IPS-18c (cell line): Measurements from ENCODE around the gene DNAH12.

Experiments
- H3K4me3 ChIP-seq: 2 replicates; pipeline ENCODE4 v1.7.0; 2013; ENCODE audit warnings: low read depth, mild to moderate bottlenecking, low read length, moderate library complexity; ENCODE audit not compliant: insufficient read depth
- H3K9me3 ChIP-seq: one replicate; pipeline ENCODE4 v1.6.1; 2013; ENCODE audit warnings: mild to moderate bottlenecking, low read length, moderate library complexity; ENCODE audit not compliant: control insufficient read depth, insufficient read depth

DNAH12 gene

GRCh38 chr3:57288403-57288802, 255.7 kb downstream of the DNAH12 start:
- Histone ChIP-seq H3K4me3 (no peak overlapping the region), H3K9me3 (no peaks in the 10 kb centered on the region)

GRCh38 chr3:57287205-57287604, 256.9 kb downstream of the DNAH12 start:
- H3K9me3 ChIP-seq, result no peaks in the 10 kb centered on the region
- H3K4me3 ChIP-seq, result no peak overlapping the region

DNA sequence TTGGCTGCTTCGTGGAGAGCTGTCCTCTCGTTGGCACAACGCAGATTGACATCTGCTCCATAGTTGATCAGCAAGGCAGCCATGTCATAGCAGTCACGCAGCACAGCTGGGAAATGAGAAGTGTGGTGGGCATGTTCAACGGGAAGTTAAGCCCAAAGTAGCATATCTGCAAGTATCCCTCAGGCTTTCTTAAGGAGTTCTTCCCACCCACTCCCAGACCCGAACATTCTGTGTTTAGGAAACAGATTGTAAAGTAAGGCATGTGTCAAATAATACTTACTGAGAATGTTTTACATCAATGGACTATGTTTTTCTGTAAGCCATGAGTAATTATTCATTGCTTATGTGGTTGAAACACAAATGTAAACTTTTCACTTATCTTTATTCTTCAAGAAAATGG, 260.8 kb downstream of the DNAH12 start:
- H3K4me3 ChIP-seq, result no peak overlapping the region
- peaks cover 2% of the 10 kb centered on the region for H3K9me3 ChIP-seq

DNA sequence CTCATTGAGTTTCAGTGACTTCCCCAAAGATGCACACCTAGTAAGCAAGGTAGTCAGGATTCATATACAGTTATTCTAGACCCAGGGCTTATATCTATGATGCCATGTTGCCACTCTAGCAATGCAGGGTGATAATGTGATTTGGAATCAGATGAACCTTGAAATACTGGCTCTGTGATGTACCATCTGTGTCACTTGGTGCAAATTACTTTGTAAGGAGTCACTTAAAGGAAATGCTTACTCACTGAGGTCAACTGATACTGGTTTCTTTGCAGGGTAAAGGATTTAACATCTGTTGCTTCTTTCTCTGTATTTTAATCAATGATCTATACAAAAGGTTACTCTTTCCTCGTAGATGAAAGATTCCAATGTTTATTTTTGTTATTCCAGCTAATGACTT, 262.4 kb downstream of the DNAH12 start:
- peaks cover 2% of the 10 kb centered on the region for H3K9me3 ChIP-seq
- H3K4me3 ChIP-seq, result no peak overlapping the region

- Histone ChIP-seq H3K4me3 (no peak overlapping the region; the same call in 1 of the 2 replicates), H3K9me3 (peaks cover 2% of the 10 kb centered on the region)
Observed at GRCh38 chr3:57279685-57280084, 264.5 kb downstream of the DNAH12 start.

GRCh38 chr3:57278237-57278636, 265.9 kb downstream of the DNAH12 start:
- Histone ChIP-seq H3K9me3 (peaks cover 2% of the 10 kb centered on the region), H3K4me3 (no peak overlapping the region)

- Histone ChIP-seq H3K9me3 (peaks cover 2% of the 10 kb centered on the region), H3K4me3 (no peak overlapping the region)
Observed at GRCh38 chr3:57275393-57275792, 268.8 kb downstream of the DNAH12 start.

DNA sequence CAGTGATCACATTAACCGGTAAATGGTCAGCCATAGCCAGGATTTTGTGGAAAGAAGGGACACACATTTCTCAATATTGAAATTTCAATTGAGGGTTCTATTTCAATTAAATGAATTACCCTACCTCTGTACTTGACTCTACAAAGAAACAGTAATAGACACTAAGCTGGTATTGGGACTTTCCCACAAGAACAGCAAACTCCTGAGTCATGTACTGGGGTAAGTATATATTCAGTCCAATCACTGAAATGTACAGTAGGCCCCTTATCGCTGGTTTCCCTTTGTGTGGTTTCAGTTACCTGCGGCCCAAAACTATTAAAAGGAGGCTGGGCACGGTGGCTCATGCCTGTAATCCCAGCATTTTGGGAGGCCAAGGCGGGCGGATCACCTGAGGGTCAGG, 269.3 kb downstream of the DNAH12 start:
- Histone ChIP-seq H3K4me3 (no peak overlapping the region), H3K9me3 (peaks cover 2% of the 10 kb centered on the region)

DNA sequence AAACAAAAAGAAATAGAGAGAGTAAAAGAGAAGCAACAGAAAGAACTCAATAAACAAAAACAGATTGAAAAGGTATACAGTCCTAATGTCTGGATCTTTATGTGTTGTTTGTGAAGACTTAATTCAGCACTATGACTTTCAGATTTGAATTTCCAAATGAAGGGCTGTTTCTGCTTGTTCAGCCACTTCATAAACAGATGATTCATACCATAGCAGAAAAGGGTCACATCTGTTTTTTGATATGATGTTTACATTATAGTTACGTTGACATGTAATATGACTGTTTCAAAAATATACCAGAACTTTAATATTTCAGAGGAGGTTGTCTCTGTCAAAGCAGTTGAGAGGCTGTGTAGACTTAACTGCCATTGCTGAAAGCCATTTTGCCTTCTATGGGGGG, 275.7 kb downstream of the DNAH12 start:
- Histone ChIP-seq H3K9me3 (no peaks in the 10 kb centered on the region), H3K4me3 (no peak overlapping the region)

DNA sequence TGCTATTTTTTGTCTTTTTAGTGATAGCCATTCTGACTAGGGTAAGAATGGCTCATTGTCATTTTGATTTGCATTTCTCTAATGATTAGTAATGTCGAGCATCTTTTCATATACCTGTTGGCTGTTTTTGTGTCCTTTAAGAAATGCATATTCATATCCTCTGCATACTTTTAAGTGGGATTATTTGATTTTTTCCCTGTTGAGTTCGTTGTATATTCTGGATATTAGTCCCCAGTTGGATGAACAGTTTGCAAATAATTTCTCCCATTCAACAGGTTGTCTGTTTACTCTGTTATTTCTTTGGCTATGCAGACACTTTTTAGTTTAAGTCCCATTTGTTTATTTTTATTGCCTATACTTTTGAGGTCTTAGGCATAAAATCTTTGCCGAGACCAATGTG, 282.2 kb downstream of the DNAH12 start:
- no peak overlapping the region for H3K4me3 ChIP-seq

GRCh38 chr3:57261119-57261518, 283.0 kb downstream of the DNAH12 start:
- H3K4me3 ChIP-seq, result no peak overlapping the region
- H3K9me3 ChIP-seq, result no peaks in the 10 kb centered on the region

More for the DNA sequence above, 282.2 kb downstream of the DNAH12 start:
- no peaks in the 10 kb centered on the region for H3K9me3 ChIP-seq

- Histone ChIP-seq H3K9me3 (no peaks in the 10 kb centered on the region), H3K4me3 (no peak overlapping the region)
Observed at GRCh38 chr3:57257678-57258077, 286.5 kb downstream of the DNAH12 start.

DNA sequence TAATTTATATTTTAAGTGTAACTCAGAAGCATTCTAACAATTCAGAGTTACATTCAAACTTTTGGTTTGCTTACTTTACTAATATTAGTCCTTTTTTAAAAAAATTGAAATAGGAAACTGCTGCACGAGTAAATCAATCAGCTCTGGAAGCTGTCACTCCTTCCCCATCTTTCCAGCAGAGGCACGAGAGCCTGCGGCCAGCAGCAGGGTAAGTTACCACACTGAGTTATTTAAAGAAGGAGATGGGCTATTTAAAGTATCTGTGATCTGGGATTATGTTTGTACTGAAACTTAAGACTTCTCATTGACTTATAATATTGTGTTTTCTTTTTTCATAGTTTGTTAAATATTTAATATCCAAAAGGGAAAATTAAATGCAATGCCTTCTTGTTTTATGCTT, 287.3 kb downstream of the DNAH12 start:
- no peak overlapping the region for H3K4me3 ChIP-seq
- H3K9me3 ChIP-seq, result no peaks in the 10 kb centered on the region

GRCh38 chr3:57252404-57252803, 291.7 kb downstream of the DNAH12 start:
- Histone ChIP-seq H3K9me3 (no peaks in the 10 kb centered on the region), H3K4me3 (no peak overlapping the region)

DNA sequence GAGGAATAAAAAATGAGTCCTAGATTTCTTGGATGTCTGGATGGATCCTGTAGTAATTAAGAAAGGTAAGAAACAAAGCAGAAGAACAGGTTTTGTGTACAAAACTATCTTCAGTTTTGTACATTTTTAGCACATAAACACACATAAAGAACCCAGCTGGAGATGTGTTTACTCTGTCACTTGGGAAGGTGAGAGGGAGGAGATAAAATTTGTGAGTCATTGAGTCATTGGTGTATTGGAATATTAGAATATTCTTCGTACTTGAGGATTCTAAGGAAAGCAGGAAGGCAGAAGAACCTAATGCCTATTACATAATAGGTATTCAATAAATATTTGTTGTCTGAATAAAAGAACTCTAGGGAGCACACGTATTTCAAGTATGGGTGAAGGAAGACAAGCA, 299.2 kb downstream of the DNAH12 start:
- no peaks in the 10 kb centered on the region for H3K9me3 ChIP-seq
- H3K4me3 ChIP-seq, result no peak overlapping the region
